Heart right ventricle (tissue), 16 donors: ENCODE data around the gene PRSS3. TPM values are rescaled to one million over a fixed set of nuclear protein-coding genes. Genes with fewer than 3 reads are reported as not detected.
"Not testable (repeated sequence)": the region's sequence is repeated elsewhere in the genome, so short reads cannot be mapped to it uniquely, and the experiment has no call there.

Experiments used
- ATAC-seq, 8 donors: fragments of 200-7000 bp; cut with Tn5 transposase; one replicate each; pipeline ENCODE4 v1.9.1; 2020; ENCODE audit warnings: mild to moderate bottlenecking in 8 of 8, moderate library complexity in 8 of 8, moderate number of reproducible peaks in 1 of 8
- DNase-seq, 2 donors: peaks; one replicate each; pipeline ENCODE4 v3.0.0-alpha.2; 2020
- H3K27ac ChIP-seq, 10 donors: fragments of 200-600 bp; sonication (generic) in 2 of 10; one replicate each; pipeline versions ENCODE4 v1.5.0 to v1.8.0; 2020 to 2022; ENCODE audit warnings: mild to moderate bottlenecking in 3 of 10
- H3K27me3 ChIP-seq, 7 donors: fragments of 200-600 bp; one replicate each; pipeline ENCODE4 v1.8.0; 2021 to 2022; ENCODE audit warnings: mild to moderate bottlenecking in 2 of 7
- H3K36me3 ChIP-seq, 9 donors: fragments of 200-600 bp; sonication (generic) in 1 of 9; one replicate each; pipeline versions ENCODE4 v1.5.0 to v1.8.0; 2020 to 2022; ENCODE audit warnings: mild to moderate bottlenecking in 2 of 9
- H3K4me1 ChIP-seq, 9 donors: fragments of 200-600 bp; sonication (generic) in 1 of 9; one replicate each; pipeline versions ENCODE4 v1.5.0 to v1.8.0; 2020 to 2022; ENCODE audit warnings: mild to moderate bottlenecking in 4 of 9
- H3K4me3 ChIP-seq, 10 donors: fragments of 200-600 bp; sonication (generic) in 2 of 10; one replicate each; pipeline versions ENCODE4 v1.5.0 to v1.8.0; 2020 to 2022; ENCODE audit warnings: mild to moderate bottlenecking in 7 of 10, moderate library complexity in 2 of 10
- H3K9me3 ChIP-seq, 11 donors: fragments of 200-600 bp in 10 of 11; sonication (generic) in 2 of 11; one replicate each; pipeline versions ENCODE4 v1.5.0 to v1.8.0; 2013 to 2022; ENCODE audit warnings: mild to moderate bottlenecking in 2 of 11, control low read depth in 1 of 11, moderate library complexity in 1 of 11
- CTCF ChIP-seq, 9 donors: fragments of 200-600 bp; sonication (generic) in 2 of 9; IDR thresholded peaks; one replicate each; pipeline versions ENCODE4 v1.5.0 to v1.8.0; 2021 to 2022; ENCODE audit warnings: antibody characterized with exemption in 9 of 9, mild to moderate bottlenecking in 5 of 9, moderate library complexity in 1 of 9
- WGBS, 2 donors: extraction: QIAGEN DNeasy Blood & Tissue Kit; methylation state at CpG; one replicate each; pipeline ENCODE4 v1.1.7; 2013; ENCODE audit warnings: inconsistent platforms in 1 of 2; 5-methylcytosine and 5-hydroxymethylcytosine counted together
- intact Hi-C, 10 donors: fragments of 100-400 bp; cut with DNase I; formaldehyde crosslinking; loops; one replicate each; pipeline versions ENCODE4 v1.11.1 to v1.14.2; 2022
- polyA plus RNA-seq, 2 donors: library from polyadenylated mRNA; stranded (reverse); fragments of 200-250 nt; gene quantifications; one replicate each; pipeline ENCODE4 v1.2.3, GENCODE V29; 2013
- total RNA-seq, 10 donors: library from RNA; stranded (reverse); fragmentation: NEBNext Ultra II Directional in 3 of 10; extraction: Animal tissue kit (Norgen Biotek cat#: 25700) in 3 of 10; gene quantifications; one replicate each; pipeline versions ENCODE4 v1.2.1 to v1.2.4, GENCODE V29; 2021 to 2023
- donor health status: Arrhythmogenic right ventricular cardiomyopathy.
- donor health status: ischemic (EF 13 %, LVEDD 7.1; RV severe dilation, severe dysfunction).
- donor health status: healthy with polysubstance abuse.
- donor health status: DM: no; HTN: yes; CAD: no.
- donor health status: DM: no; HTN: no; CAD: no.
- donor health status: ischemic (EF 25% LVEDD 6.9; RV normal size, moderate dysfunction).
- donor health status: ischemic (EF 25% LVEDD 5.7; RV mildly dilated, moderate dysfunction).
- donor health status: healthy.
- donor health status: DM: yes; HTN: yes; CAD: no.
- donor health status: Ischemic cardiomyopathy.
- donor health status: ischemic (EF 35%, LVEDD 5.7; RV mildly dilated, moderate dysfunction).
- donor health status: nonischemic (EF 11% LVEDD 7.7; RV severe dilation, severe dysfunction).
- donor health status: DM: yes; HTN: yes; CAD: no.
- donor health status: PGD.
- donor health status: ischemic (EF 29% LVEDD 5.4; RV normal size, mild dysfunction).
- donor health status: nonischemic (EF 23%, LVEDD 6.1; RV moderate dilation, normal function).

The PRSS3 gene
- total and polyA plus RNA-seq, 12 donors = 0.07 to 1.0 (median 0.66) TPM; not detected in 4

GRCh38 chr9:33762343-33762742 lies 33.0 kb upstream of the PRSS3 start:
- WGBS, 2 donors = 77 to 84% methylated on average over 6 of the region's 6 CpGs
- Histone ChIP-seq H3K9me3 (no peaks in the 10 kb centered on the region), H3K4me1 (peaks cover 0 to 7% (median 0%) of the 10 kb centered on the region in 9 donors), H3K27ac (no peak overlapping the region), H3K36me3 (no peaks in the 10 kb centered on the region), H3K27me3 (peaks cover 0 to 3% (median 0%) of the 10 kb centered on the region in 7 donors), H3K4me3 (no peak overlapping the region)
- DNase-seq = no peak
- TF ChIP-seq CTCF (IDR thresholded peaks at IDR 0.05) = no peak
- no peak for ATAC-seq
- intact Hi-C loops = no loop called here

- H3K36me3 ChIP-seq, ATAC-seq, H3K4me1 ChIP-seq, DNase-seq, H3K27ac ChIP-seq, H3K9me3 ChIP-seq, intact Hi-C loops, H3K27me3 ChIP-seq, H3K4me3 ChIP-seq: not testable (repeated sequence)
- whole genome bisulfite sequencing, 2 donors = 45 to 52% methylated on average over 1 of the region's 1 CpG
Observed at GRCh38 chr9:33763709-33764108, 31.7 kb upstream of the PRSS3 start.

GRCh38 chr9:33765411-33765810 lies 29.9 kb upstream of the PRSS3 start:
- no peak for DNase-seq
- Histone ChIP-seq H3K4me3 (no peak overlapping the region), H3K4me1 (no peaks in the 10 kb centered on the region), H3K36me3 (no peaks in the 10 kb centered on the region), H3K27me3 (no peaks in the 10 kb centered on the region), H3K9me3 (no peaks in the 10 kb centered on the region), H3K27ac (no peak overlapping the region)
- ATAC-seq = no peak
- WGBS, 2 donors = 93 to 96% methylated on average over 3 of the region's 3 CpGs
- intact Hi-C loops = no loop called here
- no peak for TF ChIP-seq CTCF (IDR thresholded peaks at IDR 0.05)

GRCh38 chr9:33770156-33770880 lies 25.0 kb upstream of the PRSS3 start:
- peak in 1 of 8 donors; percentile 48 for ATAC-seq
- WGBS, 2 donors = 90 to 96% methylated on average over 3 of the region's 3 CpGs
- H3K9me3 ChIP-seq, H3K27ac ChIP-seq, H3K27me3 ChIP-seq, H3K36me3 ChIP-seq, intact Hi-C loops, H3K4me3 ChIP-seq, DNase-seq, H3K4me1 ChIP-seq: not testable (repeated sequence)

GRCh38 chr9:33773135-33773534 lies 22.2 kb upstream of the PRSS3 start:
- H3K4me3 ChIP-seq, H3K4me1 ChIP-seq, H3K9me3 ChIP-seq, intact Hi-C loops, H3K27ac ChIP-seq, H3K27me3 ChIP-seq, DNase-seq, ATAC-seq, H3K36me3 ChIP-seq: not testable (repeated sequence)

GRCh38 chr9:33774074-33774659 lies 21.2 kb upstream of the PRSS3 start:
- 72 to 75% methylated on average over 5 of the region's 5 CpGs for WGBS, 2 donors
- ATAC-seq, H3K36me3 ChIP-seq, H3K4me1 ChIP-seq, H3K9me3 ChIP-seq, H3K4me3 ChIP-seq, intact Hi-C loops, DNase-seq, H3K27ac ChIP-seq: not testable (repeated sequence)
- peaks cover 0 to 11% (median 0%) of the 10 kb centered on the region in 7 donors for H3K27me3 ChIP-seq
